HepG2 (cell line): ENCODE measurements around the gene RBP5. TPM values are rescaled to one million over a fixed set of nuclear protein-coding genes. Genes with fewer than 3 reads are reported as not detected.

Experiments used
- ATAC-seq: fragments of 200-7000 bp; cut with Tn5 transposase; 3 replicates; pipeline ENCODE4 v1.9.1; 2020; ENCODE audit warnings: mild to moderate bottlenecking, moderate library complexity
- BruUV-seq: library from RNA; stranded (reverse); fragments of 400-500 nt; replicated peaks from 2 replicates; lab custom pipeline; 2021; lab: Mats Ljungman, UMichigan
- CTCF ChIA-PET: fragments of 300-600 bp; formaldehyde crosslinking; extraction: SDS; loops from one replicate; lab custom pipeline; 2021; ENCODE audit warnings: low total read pairs, inconsistent platforms, low intra/inter-chr PET ratio; lab: Yijun Ruan, JAX
- POLR2A ChIA-PET: fragments of 350-600 bp; sonication (Branson Sonifier 250); formaldehyde crosslinking; loops from one replicate; lab custom pipeline; 2020; ENCODE audit warnings: antibody characterized with exemption, inconsistent platforms; lab: Yijun Ruan, JAX
- DNase-seq: peaks from one replicate; pipeline ENCODE4 v3.0.0-alpha.2; 2015; ENCODE audit warnings: low spot score
- FAIRE-seq: peaks from 3 replicates; lab custom pipeline; 2011; peaks lifted over from hg19 to GRCh38; lab: Jason Lieb, UNC
- H2AFZ ChIP-seq: one replicate; pipeline ENCODE4 v1.6.1; 2011; ENCODE audit warnings: low read length, inconsistent platforms
- H3K27ac ChIP-seq: fragments of 300-600 bp; 3 replicates; pipeline ENCODE4 v1.8.0; 2011; ENCODE audit warnings: mixed run types, mild to moderate bottlenecking, mixed read lengths, low read length, inconsistent platforms; ENCODE audit not compliant: insufficient read depth; ENCODE audit errors: extremely low read length
- H3K27me3 ChIP-seq, 2 experiments: fragments of 200-600 bp in 1 of 2; 2 replicates in 1 of 2; 3 replicates in 1 of 2; pipeline versions ENCODE4 v1.6.0 to v1.8.0; 2011; ENCODE audit warnings: low read length in 2 of 2, mild to moderate bottlenecking in 2 of 2, moderate library complexity in 2 of 2, inconsistent platforms in 1 of 2; ENCODE audit not compliant: insufficient read depth in 2 of 2, control insufficient read depth in 1 of 2
- H3K36me3 ChIP-seq, 2 experiments: fragments of 200-600 bp in 1 of 2; replicated peaks in 1 of 2; 2 replicates in 1 of 2; 3 replicates in 1 of 2; pipeline versions ENCODE4 v1.5.1 to v1.8.0; 2011; ENCODE audit warnings: low read length in 2 of 2, inconsistent platforms in 1 of 2; ENCODE audit not compliant: insufficient read depth in 2 of 2, control insufficient read depth in 1 of 2
- H3K4me1 ChIP-seq: 2 replicates; pipeline ENCODE4 v1.5.1; 2012; ENCODE audit warnings: low read length, inconsistent platforms; ENCODE audit not compliant: insufficient read depth
- H3K4me2 ChIP-seq: 2 replicates; pipeline ENCODE4 v1.6.0; 2011; ENCODE audit warnings: low read depth, low read length, inconsistent platforms
- H3K4me3 ChIP-seq, 3 experiments: fragments of 200-600 bp in 1 of 3; sonication (generic), shearing (Covaris generic) in 1 of 3; replicated peaks in 1 of 3; 2 replicates each; pipeline ENCODE4 v1.5.1; 2011 to 2016; ENCODE audit warnings: low read length in 3 of 3, inconsistent platforms in 2 of 3, low read depth in 2 of 3, mild to moderate bottlenecking in 2 of 3, control low read depth in 1 of 3, mixed read lengths in 1 of 3; ENCODE audit not compliant: insufficient read depth in 1 of 3
- H3K79me2 ChIP-seq: one replicate; pipeline ENCODE4 v1.6.1; 2011; ENCODE audit warnings: low read length, inconsistent platforms; ENCODE audit not compliant: insufficient read depth
- H3K9ac ChIP-seq: 2 replicates; pipeline ENCODE4 v1.6.0; 2011; ENCODE audit warnings: mild to moderate bottlenecking, low read depth, low read length, inconsistent platforms; ENCODE audit not compliant: insufficient read depth
- H3K9me3 ChIP-seq: 2 replicates; pipeline ENCODE4 v1.5.1; 2012; ENCODE audit warnings: mild to moderate bottlenecking, low read length
- H4K20me1 ChIP-seq: 2 replicates; pipeline ENCODE4 v1.6.0; 2011; ENCODE audit warnings: inconsistent platforms, mild to moderate bottlenecking, low read length, moderate library complexity; ENCODE audit not compliant: insufficient read depth
- HNRNPUL1 ChIP-seq: fragments of 200-400 bp; formaldehyde crosslinking; IDR thresholded peaks from 2 replicates; pipeline ENCODE4 v1.6.1; 2017; ENCODE audit warnings: low read depth, mild to moderate bottlenecking, low read length, moderate library complexity
- KDM6A ChIP-seq: IDR thresholded peaks from 2 replicates; pipeline ENCODE4 v1.6.1; 2016; ENCODE audit warnings: low read depth
- ZBTB20 ChIP-seq: sonication (generic); formaldehyde crosslinking; IDR thresholded peaks from 2 replicates; pipeline ENCODE4 v1.8.1; 2023; ENCODE audit warnings: missing genetic modification reagents, low read depth, mild to moderate bottlenecking, borderline replicate concordance
- ZNF232 ChIP-seq: sonication (generic); formaldehyde crosslinking; IDR thresholded peaks from 2 replicates; pipeline ENCODE4 v1.4.0; 2020; ENCODE audit warnings: missing genetic modification reagents, borderline replicate concordance
- ZNF720 ChIP-seq: sonication (generic); formaldehyde crosslinking; IDR thresholded peaks from 2 replicates; pipeline ENCODE4 v1.4.0; 2020; ENCODE audit warnings: missing genetic modification reagents
- ZNF75D ChIP-seq: sonication (generic); formaldehyde crosslinking; IDR thresholded peaks from 2 replicates; pipeline ENCODE4 v1.8.1; 2023; ENCODE audit warnings: missing genetic modification reagents, mild to moderate bottlenecking, borderline replicate concordance
- WGBS: methylation state at CpG from one replicate; pipeline ENCODE4 v1.1.6; 2017; ENCODE audit warnings: low lambda C conversion rate; 5-methylcytosine and 5-hydroxymethylcytosine counted together
- in situ Hi-C: cut with HindIII; loops from 2 replicates; pipeline ENCODE4 v1.10.0; 2017; ENCODE audit warnings: low pct_unique_long_range_greater_than_20kb; ENCODE audit not compliant: extremely low pct_ligation_motif_present
- intact Hi-C: fragments of 100-400 bp; cut with micrococcal nuclease; formaldehyde crosslinking; loops from one replicate; pipeline ENCODE4 v1.10.0; 2022; ENCODE audit not compliant: unreplicated experiment
- polyA plus RNA-seq, 8 experiments: library from polyadenylated mRNA; depleted of rRNA in 3 of 8; stranded (reverse) in 7 of 8; unstranded in 1 of 8; fragments of >200 nt; fragmentation: Illumina TruSeq in 4 of 8; extraction: Trizol in 4 of 8; gene quantifications; 2 replicates each; pipeline versions ENCODE4 v1.2.1 to v1.2.3, GENCODE V29; 2011 to 2016; ENCODE audit warnings: low read depth in 4 of 8, missing spikeins in 1 of 8, mixed read lengths in 1 of 8; ENCODE audit not compliant: insufficient read depth in 1 of 8
- total RNA-seq, 5 experiments: library from RNA; depleted of rRNA; stranded (reverse); fragments of >200 nt; fragmentation: Illumina TruSeq; extraction: Trizol; gene quantifications; 2 replicates each; pipeline ENCODE4 v1.2.3, GENCODE V29; 2016; ENCODE audit warnings: low read depth in 1 of 5
- TF ChIP-seq, protein P1 (sequence below): IDR thresholded peaks from 2 replicates; pipeline ENCODE4 v1.6.1; 2016
- TF ChIP-seq, protein P2 (sequence below): sonication (generic); formaldehyde crosslinking; IDR thresholded peaks from 2 replicates; pipeline ENCODE4 v1.4.0; 2020; ENCODE audit warnings: missing genetic modification reagents
- TF ChIP-seq, protein P3 (sequence below): sonication (generic); formaldehyde crosslinking; IDR thresholded peaks from 2 replicates; pipeline ENCODE4 v1.4.0; 2020; ENCODE audit warnings: missing genetic modification reagents, mild to moderate bottlenecking, borderline replicate concordance
- TF ChIP-seq, protein P4 (sequence below), 2 experiments: fragments of 450-650 bp in 1 of 2; sonication (generic) in 1 of 2; formaldehyde crosslinking in 1 of 2; IDR thresholded peaks; 2 replicates each; pipeline versions ENCODE4 v1.6.1 to v1.8.0; 2016 to 2022; ENCODE audit warnings: antibody characterized with exemption in 1 of 2, mild to moderate bottlenecking in 1 of 2, missing genetic modification reagents in 1 of 2

The RBP5 gene
- total and polyA plus RNA-seq, 2 of the 13 experiments (the other 11 are each of a cell fraction or from before 2014, with no cell fraction given) = 13.8 to 19.8 TPM

DNA sequence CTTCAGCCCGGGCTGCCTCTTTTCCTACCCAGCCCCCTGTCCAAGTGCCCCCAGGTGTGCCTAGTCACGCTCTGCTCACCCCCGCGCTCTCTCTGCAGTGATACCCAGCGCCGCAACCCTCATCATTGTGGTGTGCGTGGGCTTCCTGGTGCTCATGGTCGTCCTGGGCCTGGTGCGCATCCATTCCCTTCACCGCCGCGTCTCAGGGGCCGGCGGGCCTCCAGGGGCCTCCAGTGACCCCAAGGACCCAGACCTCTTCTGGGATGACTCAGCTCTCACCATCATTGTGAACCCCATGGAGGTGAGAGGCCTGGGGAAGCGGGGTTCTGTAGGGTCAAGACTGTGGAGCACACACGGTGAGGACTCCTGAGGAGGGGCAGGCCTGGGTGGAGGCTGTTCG, 28.7 kb upstream of the RBP5 start:
- POLR2A ChIA-PET = no interaction called here
- Histone ChIP-seq H4K20me1 (no peaks in the 10 kb centered on the region), H3K27me3 (no peaks in the 10 kb centered on the region), H2AFZ (no peak overlapping the region), H3K27ac (no peak overlapping the region), H3K4me3 (no peak overlapping the region), H3K36me3 (peaks cover 20 to 25% of the 10 kb centered on the region in 2 experiments; a peak in 3 of 5 replicates), H3K79me2 (no peaks in the 10 kb centered on the region), H3K4me2 (no peak overlapping the region), H3K9me3 (no peaks in the 10 kb centered on the region), H3K9ac (no peak overlapping the region), H3K4me1 (0 out of 2 replicates have a peak, but pooled peaks cover 2% of the 10 kb centered on the region)
- no TSS peak for BruUV-seq
- DNase-seq (no peak), ATAC-seq (no peak), FAIRE-seq (no peak)
- intact Hi-C loops (no loop called here), in situ Hi-C loops (no loop called here)
- CTCF ChIA-PET = no interaction called here
- WGBS = 94% methylated on average over 17 of the region's 17 CpGs
- TF ChIP-seq, protein P1, sequence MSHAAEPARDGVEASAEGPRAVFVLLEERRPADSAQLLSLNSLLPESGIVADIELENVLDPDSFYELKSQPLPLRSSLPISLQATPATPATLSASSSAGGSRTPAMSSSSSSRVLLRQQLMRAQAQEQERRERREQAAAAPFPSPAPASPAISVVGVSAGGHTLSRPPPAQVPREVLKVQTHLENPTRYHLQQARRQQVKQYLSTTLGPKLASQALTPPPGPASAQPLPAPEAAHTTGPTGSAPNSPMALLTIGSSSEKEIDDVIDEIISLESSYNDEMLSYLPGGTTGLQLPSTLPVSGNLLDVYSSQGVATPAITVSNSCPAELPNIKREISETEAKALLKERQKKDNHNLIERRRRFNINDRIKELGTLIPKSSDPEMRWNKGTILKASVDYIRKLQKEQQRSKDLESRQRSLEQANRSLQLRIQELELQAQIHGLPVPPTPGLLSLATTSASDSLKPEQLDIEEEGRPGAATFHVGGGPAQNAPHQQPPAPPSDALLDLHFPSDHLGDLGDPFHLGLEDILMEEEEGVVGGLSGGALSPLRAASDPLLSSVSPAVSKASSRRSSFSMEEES = no peak
- TF ChIP-seq, protein P2, sequence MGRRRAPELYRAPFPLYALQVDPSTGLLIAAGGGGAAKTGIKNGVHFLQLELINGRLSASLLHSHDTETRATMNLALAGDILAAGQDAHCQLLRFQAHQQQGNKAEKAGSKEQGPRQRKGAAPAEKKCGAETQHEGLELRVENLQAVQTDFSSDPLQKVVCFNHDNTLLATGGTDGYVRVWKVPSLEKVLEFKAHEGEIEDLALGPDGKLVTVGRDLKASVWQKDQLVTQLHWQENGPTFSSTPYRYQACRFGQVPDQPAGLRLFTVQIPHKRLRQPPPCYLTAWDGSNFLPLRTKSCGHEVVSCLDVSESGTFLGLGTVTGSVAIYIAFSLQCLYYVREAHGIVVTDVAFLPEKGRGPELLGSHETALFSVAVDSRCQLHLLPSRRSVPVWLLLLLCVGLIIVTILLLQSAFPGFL = no peak
- TF ChIP-seq ZNF232 (CRISPR knock-in tag) = no peak
- no peak for TF ChIP-seq ZNF720 (CRISPR knock-in tag)
- TF ChIP-seq HNRNPUL1 = no peak
- no peak for TF ChIP-seq KDM6A
- TF ChIP-seq, protein P3, sequence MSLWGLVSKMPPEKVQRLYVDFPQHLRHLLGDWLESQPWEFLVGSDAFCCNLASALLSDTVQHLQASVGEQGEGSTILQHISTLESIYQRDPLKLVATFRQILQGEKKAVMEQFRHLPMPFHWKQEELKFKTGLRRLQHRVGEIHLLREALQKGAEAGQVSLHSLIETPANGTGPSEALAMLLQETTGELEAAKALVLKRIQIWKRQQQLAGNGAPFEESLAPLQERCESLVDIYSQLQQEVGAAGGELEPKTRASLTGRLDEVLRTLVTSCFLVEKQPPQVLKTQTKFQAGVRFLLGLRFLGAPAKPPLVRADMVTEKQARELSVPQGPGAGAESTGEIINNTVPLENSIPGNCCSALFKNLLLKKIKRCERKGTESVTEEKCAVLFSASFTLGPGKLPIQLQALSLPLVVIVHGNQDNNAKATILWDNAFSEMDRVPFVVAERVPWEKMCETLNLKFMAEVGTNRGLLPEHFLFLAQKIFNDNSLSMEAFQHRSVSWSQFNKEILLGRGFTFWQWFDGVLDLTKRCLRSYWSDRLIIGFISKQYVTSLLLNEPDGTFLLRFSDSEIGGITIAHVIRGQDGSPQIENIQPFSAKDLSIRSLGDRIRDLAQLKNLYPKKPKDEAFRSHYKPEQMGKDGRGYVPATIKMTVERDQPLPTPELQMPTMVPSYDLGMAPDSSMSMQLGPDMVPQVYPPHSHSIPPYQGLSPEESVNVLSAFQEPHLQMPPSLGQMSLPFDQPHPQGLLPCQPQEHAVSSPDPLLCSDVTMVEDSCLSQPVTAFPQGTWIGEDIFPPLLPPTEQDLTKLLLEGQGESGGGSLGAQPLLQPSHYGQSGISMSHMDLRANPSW (CRISPR knock-in tag) = no peak
- TF ChIP-seq ZBTB20 (CRISPR knock-in tag) = no peak
- TF ChIP-seq ZNF75D (CRISPR knock-in tag) = no peak
- TF ChIP-seq, protein P4, sequence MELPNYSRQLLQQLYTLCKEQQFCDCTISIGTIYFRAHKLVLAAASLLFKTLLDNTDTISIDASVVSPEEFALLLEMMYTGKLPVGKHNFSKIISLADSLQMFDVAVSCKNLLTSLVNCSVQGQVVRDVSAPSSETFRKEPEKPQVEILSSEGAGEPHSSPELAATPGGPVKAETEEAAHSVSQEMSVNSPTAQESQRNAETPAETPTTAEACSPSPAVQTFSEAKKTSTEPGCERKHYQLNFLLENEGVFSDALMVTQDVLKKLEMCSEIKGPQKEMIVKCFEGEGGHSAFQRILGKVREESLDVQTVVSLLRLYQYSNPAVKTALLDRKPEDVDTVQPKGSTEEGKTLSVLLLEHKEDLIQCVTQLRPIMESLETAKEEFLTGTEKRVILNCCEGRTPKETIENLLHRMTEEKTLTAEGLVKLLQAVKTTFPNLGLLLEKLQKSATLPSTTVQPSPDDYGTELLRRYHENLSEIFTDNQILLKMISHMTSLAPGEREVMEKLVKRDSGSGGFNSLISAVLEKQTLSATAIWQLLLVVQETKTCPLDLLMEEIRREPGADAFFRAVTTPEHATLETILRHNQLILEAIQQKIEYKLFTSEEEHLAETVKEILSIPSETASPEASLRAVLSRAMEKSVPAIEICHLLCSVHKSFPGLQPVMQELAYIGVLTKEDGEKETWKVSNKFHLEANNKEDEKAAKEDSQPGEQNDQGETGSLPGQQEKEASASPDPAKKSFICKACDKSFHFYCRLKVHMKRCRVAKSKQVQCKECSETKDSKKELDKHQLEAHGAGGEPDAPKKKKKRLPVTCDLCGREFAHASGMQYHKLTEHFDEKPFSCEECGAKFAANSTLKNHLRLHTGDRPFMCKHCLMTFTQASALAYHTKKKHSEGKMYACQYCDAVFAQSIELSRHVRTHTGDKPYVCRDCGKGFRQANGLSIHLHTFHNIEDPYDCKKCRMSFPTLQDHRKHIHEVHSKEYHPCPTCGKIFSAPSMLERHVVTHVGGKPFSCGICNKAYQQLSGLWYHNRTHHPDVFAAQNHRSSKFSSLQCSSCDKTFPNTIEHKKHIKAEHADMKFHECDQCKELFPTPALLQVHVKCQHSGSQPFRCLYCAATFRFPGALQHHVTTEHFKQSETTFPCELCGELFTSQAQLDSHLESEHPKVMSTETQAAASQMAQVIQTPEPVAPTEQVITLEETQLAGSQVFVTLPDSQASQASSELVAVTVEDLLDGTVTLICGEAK (IDR thresholded peaks at IDR 0.05) = no peak
- TF ChIP-seq, protein P4 (CRISPR knock-in tag; IDR thresholded peaks at IDR 0.05) = no peak
